GDM1 (cell line): ENCODE measurements around the gene HPGDS.
"Not testable (repeated sequence)": the region's sequence is repeated elsewhere in the genome, so short reads cannot be mapped to it uniquely, and the experiment has no call there.

Experiments
- DNase-seq: peaks from one replicate; lab custom pipeline; 2025; lab: John Stamatoyannopoulos, UW

Gene HPGDS

DNA sequence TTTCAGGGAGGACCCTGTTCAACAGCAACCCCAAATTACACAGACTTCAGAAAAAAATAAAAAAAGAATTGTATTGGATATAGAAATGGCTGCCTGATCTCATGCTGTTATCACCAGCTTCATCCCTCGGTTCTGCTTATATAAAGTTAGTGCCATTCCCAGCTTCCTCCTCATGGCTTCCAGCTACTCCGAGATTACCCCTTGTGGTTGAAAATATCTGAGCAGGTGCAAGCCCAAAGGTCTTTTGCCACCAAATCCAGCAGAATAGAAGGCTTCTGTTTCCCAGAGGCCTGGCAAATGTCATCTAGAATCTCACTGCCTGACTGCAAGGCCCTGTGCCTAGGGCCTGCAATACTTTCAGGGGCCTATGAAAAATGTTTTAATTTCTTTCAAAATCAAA, 13.8 kb upstream of the HPGDS start:
- no peak for DNase-seq

DNA sequence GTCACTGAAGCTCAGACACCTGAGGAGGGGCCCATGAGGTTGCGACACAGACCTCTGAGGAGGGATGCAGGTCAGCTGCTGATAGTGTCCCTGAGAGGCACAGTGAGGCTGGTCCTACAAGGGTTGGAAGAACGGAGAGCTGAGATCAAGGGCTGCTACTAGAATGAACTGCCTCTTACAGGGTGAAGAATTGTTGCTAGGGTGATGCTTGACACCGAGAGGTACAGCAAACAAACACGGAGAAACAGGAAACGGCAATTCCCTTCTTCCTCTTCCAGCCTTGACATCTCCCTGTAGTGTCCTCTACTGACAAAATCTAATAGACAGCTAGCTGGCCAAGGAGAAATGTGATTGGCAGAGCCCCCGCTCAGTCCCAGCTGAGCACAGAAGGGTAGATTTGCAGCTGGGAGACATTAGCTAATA, 11.8 kb upstream of the HPGDS start:
- no peak for DNase-seq

DNA sequence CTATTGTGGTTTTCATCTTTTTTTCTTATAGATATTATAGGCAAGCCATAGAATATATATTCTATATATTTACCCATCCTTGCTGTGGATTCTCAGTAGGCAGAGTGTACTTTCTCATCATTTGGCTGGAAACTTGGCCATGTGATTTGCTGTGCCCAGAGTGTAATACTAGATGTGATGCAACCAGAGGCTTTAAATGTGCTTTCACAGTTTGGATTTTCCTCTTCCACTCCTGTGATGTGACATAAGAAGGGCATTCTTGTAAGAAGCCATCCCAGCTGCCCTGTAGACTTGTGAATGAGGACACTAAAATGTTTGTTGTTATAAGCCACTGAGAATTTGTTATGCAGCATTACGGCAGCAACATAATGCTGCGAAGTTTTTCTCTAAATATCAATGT, 10.4 kb upstream of the HPGDS start:
- DNase-seq, result no peak

DNA sequence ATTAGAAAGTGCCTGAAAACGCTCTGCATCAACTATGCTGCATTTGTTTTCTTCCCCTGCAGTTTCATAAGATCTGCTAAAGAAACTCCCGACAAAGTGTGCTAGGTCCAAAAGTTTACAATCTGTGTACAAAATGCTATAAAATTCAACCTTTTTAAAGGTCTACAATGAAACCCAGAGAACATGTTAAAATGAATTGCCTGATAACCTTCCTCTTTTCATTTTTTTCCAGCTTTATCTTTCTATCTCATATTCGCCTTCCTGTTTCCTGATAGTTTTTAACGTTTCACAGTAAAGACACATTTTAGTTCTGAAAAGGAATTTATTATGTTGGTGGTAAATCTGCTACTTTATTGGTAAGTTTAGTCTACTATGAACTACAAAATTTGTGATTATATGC, 9.5 kb upstream of the HPGDS start:
- DNase-seq, result no peak

DNA sequence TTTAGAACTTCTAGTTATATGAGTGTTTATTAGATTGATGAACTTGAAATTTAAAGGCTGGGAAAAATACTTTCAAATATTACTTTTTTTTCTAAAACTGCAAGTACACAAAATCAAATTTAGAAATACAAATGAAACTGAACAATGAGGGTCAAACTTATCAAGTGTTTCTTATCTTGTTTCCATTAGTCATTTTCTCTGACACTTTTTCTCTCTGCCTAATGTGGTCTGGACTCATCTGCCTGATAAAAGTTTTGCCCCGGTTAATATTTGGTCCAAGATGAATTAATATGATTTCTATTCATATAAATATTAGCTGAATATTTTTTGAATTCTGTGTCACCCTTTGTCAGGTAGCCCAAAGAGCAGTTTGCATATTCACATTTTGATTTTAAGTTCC, 8.7 kb upstream of the HPGDS start:
- no peak for DNase-seq

DNA sequence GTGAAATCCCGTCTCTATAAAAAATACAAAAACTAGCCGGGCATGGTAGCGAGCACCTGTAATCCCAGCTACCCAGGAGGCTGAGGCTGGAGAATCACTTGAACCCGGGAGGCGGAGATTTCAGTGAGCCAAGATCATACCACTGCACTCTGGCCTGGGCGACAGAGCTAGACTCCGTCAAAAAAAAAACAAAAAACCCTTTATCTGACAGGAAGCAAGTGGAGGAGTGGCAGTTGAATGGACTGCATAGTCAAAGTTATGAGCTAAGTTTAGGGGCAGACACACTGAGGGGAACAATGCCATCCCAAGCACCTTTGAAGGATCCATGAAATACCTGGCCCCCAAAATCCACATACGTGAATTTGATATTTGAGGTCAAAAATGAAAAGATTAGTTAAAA, 7.5 kb upstream of the HPGDS start:
- no peak for DNase-seq

DNA sequence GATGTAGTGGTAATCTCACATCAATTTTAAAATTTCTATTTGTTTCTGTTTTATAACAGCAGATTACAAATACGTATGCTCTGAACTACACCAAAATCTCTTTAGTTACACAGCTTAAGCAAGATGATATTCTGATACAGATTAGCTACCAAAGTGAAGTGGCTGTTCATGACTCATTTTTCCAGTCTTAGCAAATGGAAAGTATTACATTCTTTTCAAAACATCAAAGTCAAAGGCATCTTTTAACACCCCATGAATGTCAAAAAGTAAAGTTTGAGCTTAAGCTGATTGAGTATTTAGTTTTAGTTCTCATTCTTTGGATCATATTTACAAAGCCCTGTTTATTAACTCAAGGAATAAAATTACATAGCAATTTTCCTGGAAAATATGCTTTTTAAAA, 6.6 kb upstream of the HPGDS start:
- DNase-seq, result no peak

DNA sequence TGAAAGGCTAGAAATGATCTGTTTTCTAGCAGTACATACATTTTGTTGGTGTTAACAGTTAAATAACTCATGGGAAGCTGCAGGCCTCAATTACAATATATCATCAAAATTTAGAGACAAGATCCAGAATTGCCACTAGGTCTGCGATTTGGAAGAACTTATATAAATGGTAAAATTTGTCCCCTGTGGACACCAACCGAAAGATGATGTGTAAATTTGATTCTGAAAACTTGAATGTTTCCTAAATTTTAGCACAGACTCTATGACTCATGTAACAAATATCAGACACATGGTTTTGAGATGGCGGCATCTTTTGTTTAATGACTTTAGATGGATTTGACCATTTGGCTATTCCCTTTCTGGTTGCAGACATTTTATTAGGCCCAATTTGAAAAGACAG, 6.0 kb upstream of the HPGDS start:
- DNase-seq, result no peak

DNA sequence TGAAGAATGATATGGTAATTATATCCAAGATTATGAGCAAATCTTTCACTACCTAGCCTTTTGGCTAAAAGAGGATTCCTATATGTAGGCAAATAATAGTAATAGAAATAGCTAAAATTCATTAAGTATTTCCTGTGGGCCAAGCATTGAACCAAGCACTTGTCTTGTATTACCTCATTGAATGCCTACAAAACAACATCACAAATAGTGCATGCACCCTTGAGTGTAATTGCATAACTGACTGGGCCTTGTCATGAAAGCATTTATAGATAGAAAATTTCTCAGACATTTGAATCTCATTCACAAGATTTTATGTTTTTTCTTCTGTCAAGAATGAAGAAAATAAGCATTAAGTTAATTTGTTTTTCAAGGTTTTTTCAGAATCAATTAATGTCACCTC, 3.9 kb upstream of the HPGDS start:
- no peak for DNase-seq

DNA sequence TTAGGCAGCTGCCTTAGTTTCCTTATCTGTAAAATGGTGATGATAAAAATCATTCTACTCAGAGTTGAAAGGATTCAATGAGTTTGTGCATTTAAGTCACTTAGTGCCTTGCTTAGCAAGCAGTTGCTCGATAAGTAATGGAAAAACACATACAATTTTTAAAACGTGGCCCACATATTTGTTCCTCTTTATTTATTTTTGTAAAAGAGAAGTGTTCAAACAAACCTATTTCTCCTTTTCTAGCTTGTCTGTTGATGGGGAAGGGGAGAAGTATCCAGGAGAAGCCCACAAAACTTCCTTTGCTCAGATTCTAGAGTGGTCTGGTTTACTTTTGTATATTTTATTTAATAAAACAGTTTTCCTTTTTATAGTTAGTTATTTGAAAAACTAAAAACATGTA, 3.3 kb upstream of the HPGDS start:
- no peak for DNase-seq

DNA sequence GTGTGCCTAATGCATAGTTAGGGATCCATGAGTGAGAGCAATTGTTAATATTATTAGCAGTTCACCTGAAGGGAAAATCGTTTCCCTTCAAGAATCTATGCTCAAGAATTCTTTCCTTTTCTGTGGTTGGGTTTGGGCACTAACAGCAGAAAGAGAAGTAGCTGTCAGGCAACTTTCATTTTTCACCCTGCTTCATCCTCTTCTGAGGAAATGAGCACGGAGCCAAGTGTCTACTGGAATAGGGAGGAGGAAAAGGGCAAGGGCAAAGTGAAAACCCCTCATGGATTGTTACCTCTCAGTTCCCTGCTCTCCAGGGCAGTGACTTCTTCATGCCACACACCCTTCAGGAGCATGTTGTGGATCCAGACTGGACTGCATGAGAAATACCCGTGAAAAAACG, 2.6 kb upstream of the HPGDS start:
- DNase-seq, result peak; percentile 25

DNA sequence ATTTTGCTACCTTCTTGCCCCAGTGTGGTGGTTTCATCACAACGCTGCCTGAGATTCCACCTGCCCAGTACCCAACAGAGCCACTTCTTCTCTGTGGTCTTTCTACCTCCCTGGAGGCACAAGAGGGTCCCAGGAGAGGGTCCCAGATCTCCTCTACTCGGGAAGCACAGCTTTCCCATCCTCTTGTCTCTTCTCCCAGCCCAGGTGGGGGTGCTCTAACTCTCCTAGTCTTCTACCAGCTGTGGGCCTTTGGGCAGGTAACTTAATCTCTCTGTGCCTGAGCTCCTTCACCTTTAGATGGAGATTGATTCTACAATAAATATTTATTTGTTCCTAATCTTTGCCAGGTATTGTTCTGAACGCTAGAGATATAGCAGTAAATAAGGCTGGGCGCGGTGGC, 1.8 kb upstream of the HPGDS start:
- DNase-seq, result no peak

DNA sequence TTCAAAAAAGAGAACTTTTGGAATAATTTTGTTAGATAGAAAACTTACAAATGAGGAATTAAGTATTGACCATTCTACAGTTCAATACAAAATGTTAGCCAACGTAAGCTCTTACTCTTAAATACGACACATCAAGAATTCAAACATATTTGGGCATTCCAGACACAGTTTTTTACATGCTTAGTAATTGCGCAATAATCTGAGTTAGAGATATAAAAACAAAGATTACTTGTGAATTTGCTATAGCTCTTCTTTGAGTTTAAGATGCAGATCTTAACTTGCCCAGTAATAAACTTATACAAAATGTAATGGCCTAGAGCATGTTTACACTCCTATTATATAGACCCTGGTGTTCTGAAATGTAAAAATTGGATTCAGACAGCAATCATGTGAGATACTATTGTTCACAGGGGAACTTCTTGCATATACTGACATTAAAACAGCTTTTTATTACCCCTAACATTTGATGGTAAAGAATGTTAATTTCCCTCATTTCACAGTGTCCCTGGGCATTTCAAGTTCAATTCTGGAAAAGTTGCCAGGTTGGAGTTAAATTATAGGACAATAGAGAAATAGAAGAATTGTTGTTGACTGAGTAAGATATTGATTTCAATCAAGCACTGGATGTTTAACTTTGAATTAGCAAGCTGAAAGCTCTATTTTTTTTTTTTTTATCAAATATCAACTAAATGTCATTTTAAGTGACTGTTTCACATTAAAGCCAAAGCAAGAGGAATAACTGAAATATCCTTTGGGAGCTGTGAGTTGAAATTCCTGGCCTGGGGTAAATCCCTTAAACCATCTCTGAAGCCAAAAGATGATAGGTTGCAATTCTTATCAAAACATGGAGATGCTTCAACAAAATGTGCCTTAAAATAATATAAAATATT, 910 bp downstream of the HPGDS start:
- DNase-seq, result no peak

DNA sequence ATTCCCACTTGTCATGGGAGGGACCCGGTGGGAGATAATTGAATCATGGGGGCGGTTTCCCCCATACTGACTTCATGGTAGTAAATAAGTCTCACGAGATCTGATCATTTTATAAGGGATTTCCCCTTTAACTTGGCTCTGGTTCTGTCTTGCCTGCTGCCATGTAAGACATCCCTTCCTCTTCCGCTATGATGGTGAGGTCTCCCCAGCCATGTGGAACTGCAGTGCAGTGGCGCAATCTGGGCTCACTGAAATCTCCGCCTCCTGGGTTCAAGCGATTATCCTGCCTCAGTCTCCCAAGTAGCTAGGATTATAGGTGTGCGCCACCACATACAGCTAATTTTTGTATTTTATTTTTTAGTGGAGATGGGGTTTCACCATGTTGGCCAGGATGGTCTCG, 2.9 kb downstream of the HPGDS start:
- no peak for DNase-seq

DNA sequence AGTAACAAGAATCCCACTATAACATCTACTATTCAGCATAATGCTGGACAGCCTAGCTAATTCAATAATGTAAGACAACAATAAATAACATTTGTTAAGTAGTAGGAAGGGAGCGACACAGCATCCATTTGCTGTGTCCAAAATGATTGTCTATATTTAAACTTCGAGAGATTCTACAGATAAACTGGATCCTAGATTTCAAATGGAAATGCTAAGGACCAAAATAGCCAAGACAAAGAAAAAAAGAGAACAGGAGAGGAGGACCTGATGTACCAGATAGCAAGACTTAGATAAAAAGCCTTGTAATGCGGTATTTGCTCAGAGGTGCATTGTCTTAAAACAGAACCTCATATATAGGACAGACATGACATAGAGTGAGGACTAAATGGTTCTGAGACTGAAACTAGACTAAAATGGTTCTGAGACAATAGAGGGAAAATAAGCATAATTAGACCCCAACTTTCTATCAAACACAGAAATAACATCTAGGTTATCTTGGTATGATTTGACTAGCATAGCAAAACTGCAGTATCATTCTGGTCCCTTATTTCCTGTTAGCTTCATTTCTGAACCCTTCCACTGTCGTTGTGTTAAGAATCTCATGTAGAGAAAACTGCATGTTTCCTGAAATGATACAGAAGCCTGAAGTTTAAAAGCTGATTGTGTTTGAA, 3.8 kb downstream of the HPGDS start:
- peak; percentile 14 for DNase-seq

DNA sequence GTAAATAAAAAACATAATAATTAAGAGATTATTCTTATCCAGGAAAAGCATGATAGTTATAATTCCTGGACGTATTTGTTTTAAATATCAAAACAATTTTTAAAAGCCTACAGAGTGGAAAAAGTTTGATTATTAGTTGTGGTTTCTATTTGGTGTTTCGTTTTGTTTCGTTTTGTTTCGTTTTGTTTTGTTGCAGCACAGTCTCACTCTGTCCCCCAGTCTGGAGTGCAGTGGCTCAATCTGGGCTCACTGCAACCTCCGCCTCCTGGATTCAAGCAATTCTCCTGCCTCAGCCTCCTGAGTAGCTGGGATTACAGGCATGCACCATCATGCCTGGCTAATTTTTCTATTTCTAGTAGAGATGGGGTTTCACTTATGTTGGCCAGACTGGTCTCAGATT, 5.8 kb downstream of the HPGDS start:
- not testable (repeated sequence) for DNase-seq

DNA sequence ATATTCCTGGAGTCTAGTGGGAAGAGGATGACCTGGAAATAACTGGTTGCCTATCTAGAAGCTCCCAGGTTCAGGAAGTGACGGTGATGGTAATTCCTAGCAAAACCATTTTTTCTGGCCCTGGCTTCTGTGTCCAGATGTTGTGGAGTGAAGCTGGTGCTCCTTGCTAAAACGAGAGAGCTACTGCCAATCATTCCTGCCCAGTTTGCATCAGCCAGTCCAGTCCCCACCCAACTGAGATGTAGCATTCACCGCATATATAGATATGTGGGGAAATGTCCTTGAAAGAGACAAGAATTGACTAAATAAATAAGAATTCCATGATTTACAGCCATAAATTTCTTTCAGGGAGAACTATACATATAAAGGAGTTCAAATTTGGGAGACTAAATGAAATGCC, 6.3 kb downstream of the HPGDS start:
- DNase-seq, result no peak

DNA sequence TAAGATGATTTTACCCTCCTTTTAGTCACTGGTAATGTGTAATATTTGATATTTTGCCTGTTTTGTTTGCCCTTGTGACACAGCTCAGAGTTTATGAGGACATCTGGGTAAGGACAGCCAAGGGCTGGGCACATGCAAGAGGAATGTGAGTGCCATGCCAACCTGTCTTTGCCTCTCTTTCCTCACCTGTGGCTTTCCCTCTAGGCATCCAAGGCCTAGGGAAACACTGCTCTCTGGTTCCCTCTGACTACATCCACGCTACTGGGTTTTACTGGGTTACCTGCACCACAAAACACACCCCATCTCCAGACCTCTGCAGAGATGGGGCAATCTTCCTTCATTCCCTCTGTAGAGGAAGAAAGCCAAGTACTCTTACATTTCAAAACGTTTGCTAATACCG, 7.7 kb downstream of the HPGDS start:
- DNase-seq, result no peak

DNA sequence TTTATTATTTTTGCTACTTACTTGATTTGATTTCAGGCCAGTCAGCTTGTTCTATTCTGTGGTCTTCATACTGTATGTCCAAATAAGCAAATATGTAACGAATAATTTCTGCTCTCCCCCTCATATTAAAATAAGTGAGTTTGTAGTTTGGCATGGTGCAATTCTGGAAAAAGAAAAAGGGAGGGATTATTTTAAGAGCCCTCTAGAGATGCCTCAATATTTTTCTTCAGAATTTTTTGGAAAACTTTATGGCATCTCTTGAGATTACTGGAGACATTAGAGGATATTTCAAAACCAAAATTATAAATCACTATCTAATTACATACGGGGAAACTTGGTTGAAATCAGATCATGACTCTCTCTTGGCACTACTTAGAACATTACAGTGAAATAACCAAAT, 8.2 kb downstream of the HPGDS start:
- DNase-seq, result no peak

DNA sequence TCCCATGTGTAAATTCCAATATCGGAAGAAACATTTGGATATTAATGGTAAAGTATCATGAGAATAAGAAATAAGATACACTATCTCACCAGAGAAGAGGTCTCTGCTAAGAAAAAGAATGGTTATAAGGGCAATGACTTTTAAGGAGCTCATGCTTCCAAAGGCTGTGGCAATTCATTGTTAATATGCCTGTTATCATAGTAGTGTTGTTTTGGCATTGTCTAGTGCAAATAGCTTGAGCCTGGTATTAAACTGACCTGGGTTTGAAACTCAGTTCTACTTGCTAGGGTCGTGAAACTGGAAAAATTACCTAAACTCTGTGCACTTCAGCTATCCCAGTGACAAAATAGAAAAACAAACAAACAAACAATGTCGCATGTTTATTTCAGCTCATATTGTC, 8.8 kb downstream of the HPGDS start:
- DNase-seq, result no peak

DNA sequence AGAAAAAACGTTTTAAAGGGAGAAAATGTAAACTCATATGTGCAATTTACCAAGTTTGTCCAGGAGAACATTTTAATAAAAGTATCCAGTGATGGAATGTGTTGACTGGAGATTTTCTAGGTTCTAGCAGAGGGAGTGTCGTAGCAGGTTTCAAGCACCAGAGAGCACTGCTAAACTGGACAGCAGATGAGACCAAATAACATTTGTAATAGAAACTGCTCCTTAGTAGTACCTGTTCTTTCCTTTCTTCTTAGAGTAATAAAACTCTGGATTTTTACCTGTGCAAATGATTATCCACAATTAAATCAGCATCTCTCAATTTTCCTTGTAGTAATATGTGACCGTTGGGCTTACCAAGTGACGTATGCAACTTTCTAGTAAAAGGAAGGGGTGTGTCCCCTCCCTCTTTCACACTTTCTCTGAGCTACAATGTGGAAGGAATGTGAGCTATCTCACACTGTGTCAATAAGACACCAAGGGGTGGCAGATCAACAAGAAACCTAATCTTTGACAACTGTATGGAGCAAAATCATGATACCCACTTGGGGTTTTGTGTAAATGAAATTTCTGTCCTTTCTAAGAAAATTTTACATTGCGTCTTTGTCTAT, 9.5 kb downstream of the HPGDS start:
- DNase-seq, result no peak

DNA sequence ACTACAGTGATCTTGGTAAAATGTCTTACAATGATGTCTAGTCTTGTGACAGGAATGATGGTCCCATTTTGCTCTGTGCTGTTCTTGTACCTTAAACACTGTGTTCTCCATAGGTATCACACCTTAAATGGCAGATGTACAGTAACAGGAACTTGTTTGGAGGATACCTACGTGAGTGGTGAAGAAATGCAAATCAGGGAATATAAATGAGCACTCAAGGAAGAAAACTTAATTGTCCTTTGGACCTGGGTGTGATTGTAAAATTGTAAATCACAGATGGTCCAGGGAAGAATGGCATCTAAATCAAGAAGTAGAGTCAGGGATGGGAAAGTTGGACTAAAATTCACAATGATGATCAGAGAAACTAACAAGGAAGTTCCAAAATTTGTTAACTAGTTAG, 12.7 kb downstream of the HPGDS start:
- DNase-seq, result no peak

DNA sequence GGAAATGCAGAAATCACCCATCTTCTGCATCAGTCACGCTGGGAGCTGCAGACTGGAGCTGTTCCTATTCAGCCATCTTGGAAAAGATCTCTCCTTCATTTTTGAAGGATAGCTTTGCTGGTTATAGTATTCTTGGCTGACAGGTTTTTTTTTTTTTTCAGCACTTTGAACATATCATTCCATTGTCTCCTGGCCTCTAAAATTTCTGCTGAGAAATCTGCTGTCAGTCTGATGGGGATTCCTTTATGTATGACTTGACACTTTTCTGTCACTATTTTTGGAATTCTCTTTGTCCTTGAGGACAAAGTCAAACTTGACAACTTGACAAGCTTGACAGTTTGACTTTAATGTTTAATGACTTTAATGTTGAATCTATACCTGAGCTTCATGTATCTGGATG, 16.8 kb downstream of the HPGDS start:
- no peak for DNase-seq
